ENCODE results near the gene TMUB1. TPM values are rescaled to one million over a fixed set of nuclear protein-coding genes. Genes with fewer than 3 reads are reported as not detected.

The TMUB1 gene
- total RNA-seq, 2 experiments from 2014 or later = 56.0 to 59.6 TPM

DNA sequence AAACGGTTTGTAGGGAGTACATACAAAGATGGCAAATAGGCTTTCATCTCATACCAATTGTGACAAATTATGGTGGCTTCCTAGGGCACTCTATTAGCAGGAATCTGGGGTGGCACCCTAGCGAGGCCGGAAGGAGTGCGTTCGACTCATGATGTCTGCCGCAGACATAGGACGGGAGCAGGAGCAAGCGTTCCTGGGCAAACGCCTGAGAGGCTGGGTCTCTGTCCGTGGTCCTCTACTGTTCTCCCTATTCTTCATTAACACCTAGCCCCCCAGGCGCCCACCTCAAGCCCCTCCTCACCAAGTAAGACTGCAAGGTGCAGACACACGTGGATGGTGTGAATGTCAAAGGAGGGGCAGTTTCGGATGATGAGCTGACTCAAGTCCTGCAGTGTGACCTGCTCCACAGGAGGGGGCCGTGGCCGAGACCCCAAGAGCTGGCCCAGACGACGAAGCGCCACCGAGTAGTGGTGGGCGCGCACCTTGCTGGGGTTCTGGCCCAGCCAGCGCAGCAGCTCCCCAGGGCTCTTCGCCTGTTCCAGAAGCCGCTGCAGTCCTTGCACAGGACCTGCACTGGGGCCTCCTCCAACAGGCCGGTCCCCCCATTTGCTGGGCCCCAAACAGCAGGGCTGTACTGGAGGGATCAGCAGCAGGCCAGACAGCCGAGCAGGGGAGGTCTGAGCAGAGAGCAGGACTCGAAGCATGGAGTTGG lies 3.9 kb downstream of the TMUB1 start:
- Histone ChIP-seq H3K9me3 (ENCODE audit: low read length) (no peaks in the 10 kb centered on the region), H3K36me3 (ENCODE audit: insufficient read depth, low read length) (peaks cover 54% of the 10 kb centered on the region), H3K79me2 (ENCODE audit: insufficient read depth, low read depth, low read length) (peaks cover 28% of the 10 kb centered on the region), H2AFZ (ENCODE audit: low read length) (no peak overlapping the region), H3K27ac (ENCODE audit: low read depth, low read length, poor library complexity, severe bottlenecking) (no peak overlapping the region), H3K4me2 (ENCODE audit: low read length) (peak overlapping the region; percentile 100), H3K9me2 (ENCODE audit: insufficient read depth, low read length) (no peaks in the 10 kb centered on the region), H3K4me1 (ENCODE audit: insufficient read depth, low read length, poor library complexity, severe bottlenecking) (peaks cover 43% of the 10 kb centered on the region), H3K4me3 (ENCODE audit: low read depth, low read length, poor library complexity, severe bottlenecking) (peak overlapping the region; percentile 91), H4K20me1 (ENCODE audit: insufficient read depth, low read length) (no peaks in the 10 kb centered on the region)
- POLR2A ChIA-PET = no interaction called here
- CTCF ChIA-PET (ENCODE audit: unreplicated experiment) = no interaction called here
- no TSS peak for BruUV-seq (replicated peaks)
- DNase-seq (ENCODE audit: low spot score) = no peak
- intact Hi-C loops (cut with micrococcal nuclease; ENCODE audit: unreplicated experiment) = no loop called here
- no peak for TF ChIP-seq EZH2phosphoT487 (IDR thresholded peaks at IDR 0.05; ENCODE audit: borderline replicate concordance, low read depth, low read length)
- no peak for TF ChIP-seq CTCF (conservative IDR thresholded peaks at IDR 0.05; ENCODE audit: low read length)

- no peaks in the 10 kb centered on the region for H3K9me3 ChIP-seq (ENCODE audit: low read length)
- no peaks in the 10 kb centered on the region for H4K20me1 ChIP-seq (ENCODE audit: insufficient read depth, low read length)
- peak overlapping the region; percentile 2 for H3K27ac ChIP-seq (ENCODE audit: low read depth, low read length, poor library complexity, severe bottlenecking)
- peaks cover 36% of the 10 kb centered on the region for H3K4me1 ChIP-seq (ENCODE audit: insufficient read depth, low read length, poor library complexity, severe bottlenecking)
- H3K79me2 ChIP-seq (ENCODE audit: insufficient read depth, low read depth, low read length) = peaks cover 28% of the 10 kb centered on the region
- ChIA-PET CTCF (ENCODE audit: unreplicated experiment) (no interaction called here), POLR2A (no interaction called here)
- peaks cover 63% of the 10 kb centered on the region for H3K36me3 ChIP-seq (ENCODE audit: insufficient read depth, low read length)
- TF ChIP-seq CTCF (conservative IDR thresholded peaks at IDR 0.05; ENCODE audit: low read length) (no peak), EZH2phosphoT487 (IDR thresholded peaks at IDR 0.05; ENCODE audit: borderline replicate concordance, low read depth, low read length) (no peak)
- peak overlapping the region; percentile 91 for H3K4me3 ChIP-seq (ENCODE audit: low read depth, low read length, poor library complexity, severe bottlenecking)
- intact Hi-C loops (cut with micrococcal nuclease; ENCODE audit: unreplicated experiment) = no loop called here
- BruUV-seq (replicated peaks) = no TSS peak
- H2AFZ ChIP-seq (ENCODE audit: low read length) = no peak overlapping the region
- H3K9me2 ChIP-seq (ENCODE audit: insufficient read depth, low read length) = no peaks in the 10 kb centered on the region
- no peak for DNase-seq (ENCODE audit: low spot score)
- peak overlapping the region; percentile 100 for H3K4me2 ChIP-seq (ENCODE audit: low read length)
These were observed 4.9 kb downstream of the TMUB1 start for GRCh38 chr7:151078233-151079040.

All from OCI-LY7 (cell line).